RPMI8226 (cell line): ENCODE results near the gene XPC.
A peak's percentile ranks its signal among the peaks of the same experiment; 100 is the strongest.

Experiments used
- DNase-seq: peaks from one replicate; pipeline ENCODE4 v3.0.0-alpha.2; 2015

Gene XPC

GRCh38 chr3:14169871-14170270 lies 8.5 kb downstream of the XPC start:
- DNase-seq = no peak

GRCh38 chr3:14169435-14169834 lies 9.0 kb downstream of the XPC start:
- DNase-seq = no peak

GRCh38 chr3:14166877-14167603 lies 11.4 kb downstream of the XPC start:
- DNase-seq = no peak

GRCh38 chr3:14162178-14162577 lies 16.2 kb downstream of the XPC start:
- DNase-seq = no peak

- no peak for DNase-seq
These were observed 17.1 kb downstream of the XPC start for GRCh38 chr3:14161282-14161681.

- DNase-seq = no peak
These were observed 19.0 kb downstream of the XPC start for GRCh38 chr3:14159426-14159825.

GRCh38 chr3:14158370-14158769 lies 20.0 kb downstream of the XPC start:
- DNase-seq = no peak

- no peak for DNase-seq
These were observed 20.4 kb downstream of the XPC start for GRCh38 chr3:14157951-14158350.

- no peak for DNase-seq
These were observed 21.4 kb downstream of the XPC start for GRCh38 chr3:14156843-14157561.

- DNase-seq = no peak
These were observed 22.2 kb downstream of the XPC start for GRCh38 chr3:14156201-14156600.

GRCh38 chr3:14154895-14155440 lies 23.4 kb downstream of the XPC start:
- no peak for DNase-seq

GRCh38 chr3:14154276-14154675 lies 24.1 kb downstream of the XPC start:
- DNase-seq = no peak

- DNase-seq = no peak
These were observed 24.7 kb downstream of the XPC start for GRCh38 chr3:14153663-14154062.

- no peak for DNase-seq
These were observed 25.4 kb downstream of the XPC start for GRCh38 chr3:14152963-14153355.

GRCh38 chr3:14152233-14152962 lies 26.0 kb downstream of the XPC start:
- DNase-seq = peak; percentile 33

GRCh38 chr3:14151471-14152083 lies 26.8 kb downstream of the XPC start:
- no peak for DNase-seq

- no peak for DNase-seq
These were observed 27.7 kb downstream of the XPC start for GRCh38 chr3:14150491-14151230.

- DNase-seq = no peak
These were observed 28.3 kb downstream of the XPC start for GRCh38 chr3:14150078-14150477.

- DNase-seq = no peak
These were observed 30.1 kb downstream of the XPC start for GRCh38 chr3:14148041-14148985.

GRCh38 chr3:14147617-14148016 lies 30.8 kb downstream of the XPC start:
- DNase-seq = no peak

GRCh38 chr3:14147066-14147435 lies 31.4 kb downstream of the XPC start:
- DNase-seq = no peak
